ENCODE results near the gene ENKD1. TPM values are rescaled to one million over a fixed set of nuclear protein-coding genes. Genes with fewer than 3 reads are reported as not detected.

ENKD1 gene
- total and polyA plus RNA-seq, 2 of the 13 experiments (the other 11 are each of a cell fraction or from before 2014, with no cell fraction given): 10.8 to 20.8 TPM

DNA sequence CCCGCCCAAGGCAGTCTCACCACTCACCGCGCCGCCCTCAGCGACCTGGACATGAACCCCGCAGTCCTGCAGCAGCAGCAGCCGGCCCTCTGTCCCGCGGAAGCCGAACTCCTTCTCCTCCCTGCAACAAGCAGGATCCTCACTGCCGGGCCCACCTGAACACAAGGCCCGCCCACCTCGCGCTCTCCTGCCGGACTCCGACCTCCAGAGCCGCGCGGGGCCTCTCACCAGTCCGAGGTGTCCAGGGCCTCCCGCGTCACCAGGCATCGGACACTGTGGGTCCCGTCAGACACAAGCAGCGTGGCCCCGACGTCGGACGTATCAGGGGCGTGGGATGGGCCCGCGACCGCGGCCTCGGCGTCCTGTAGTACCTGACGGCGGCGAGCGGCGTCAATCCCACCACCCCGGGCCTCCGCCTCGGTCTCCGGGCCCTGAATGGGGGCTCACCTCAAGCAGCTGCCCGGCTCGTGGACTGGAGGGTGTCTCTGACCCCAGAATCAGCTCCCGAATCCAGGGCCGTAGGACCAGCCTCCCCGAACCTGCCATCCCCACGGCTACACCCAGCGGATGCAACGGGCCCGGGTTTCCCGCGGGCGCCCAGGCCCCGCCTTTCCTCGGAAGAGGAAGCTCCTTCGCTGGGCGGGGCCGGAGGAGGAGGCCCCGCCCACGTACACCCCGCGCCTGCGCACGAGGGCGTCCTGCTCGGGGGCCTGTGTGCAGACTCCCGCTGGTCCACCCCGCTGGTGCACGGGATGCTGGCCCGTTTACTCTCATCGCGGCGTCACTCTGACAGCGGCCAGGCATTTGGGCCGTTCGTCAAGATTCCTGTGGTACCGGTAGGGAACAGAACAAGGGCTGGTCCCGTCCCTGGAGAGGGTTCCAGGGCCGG is 6.6 kb downstream of the ENKD1 start, which contains the start of gene ACD (continued):
- TF ChIP-seq KDM5A (IDR thresholded peaks at IDR 0.05; ENCODE audit: borderline replicate concordance, low read length) (peak; percentile 78), PITX1 (CRISPR knock-in tag; IDR thresholded peaks at IDR 0.05) (peak; percentile 56), POGZ (CRISPR knock-in tag; IDR thresholded peaks at IDR 0.05) (peak; percentile 13; the same call in 1 of the 2 replicates), FOXO1 (CRISPR knock-in tag; IDR thresholded peaks at IDR 0.05) (peak; percentile 68; the same call in 1 of the 2 replicates), SALL2 (CRISPR knock-in tag; IDR thresholded peaks at IDR 0.05) (no peak; the same call in 1 of the 2 replicates), NR2F2 (IDR thresholded peaks at IDR 0.05; ENCODE audit: borderline replicate concordance, low read depth) (peak; percentile 35; the same call in 1 of the 2 replicates), ZBTB1 (CRISPR knock-in tag; IDR thresholded peaks at IDR 0.05; ENCODE audit: borderline replicate concordance) (0 out of 2 replicates have a peak, but pooled peaks have one; percentile 50), RBM39 (IDR thresholded peaks at IDR 0.05; ENCODE audit: low read depth, low read length, poor library complexity, severe bottlenecking) (peak; percentile 62), SIX4 (CRISPR knock-in tag; IDR thresholded peaks at IDR 0.05) (peak; percentile 32; the same call in 1 of the 2 replicates), ZNF234 (CRISPR knock-in tag; conservative IDR thresholded peaks at IDR 0.05) (no peak), ZNF747 (CRISPR knock-in tag; IDR thresholded peaks at IDR 0.05; ENCODE audit: borderline replicate concordance) (peak; percentile 51; the same call in 1 of the 2 replicates), SALL1 (CRISPR knock-in tag; IDR thresholded peaks at IDR 0.05) (peak; percentile 61), EEA1 (CRISPR knock-in tag; IDR thresholded peaks at IDR 0.05; ENCODE audit: borderline replicate concordance) (0 out of 2 replicates have a peak, but pooled peaks have one; percentile 88), NFIB (CRISPR knock-in tag; IDR thresholded peaks at IDR 0.05; ENCODE audit: borderline replicate concordance) (peak; percentile 79; the same call in 1 of the 2 replicates), MAFF (IDR thresholded peaks at IDR 0.05; ENCODE audit: low read depth, low read length) (no peak), YEATS4 (CRISPR knock-in tag; IDR thresholded peaks at IDR 0.05; ENCODE audit: borderline replicate concordance) (peak; percentile 69), GATA4 (IDR thresholded peaks at IDR 0.05; ENCODE audit: borderline replicate concordance, low read depth) (peak; percentile 64; the same call in 1 of the 2 replicates), ISL2 (CRISPR knock-in tag; IDR thresholded peaks at IDR 0.05) (peak; percentile 46; the same call in 1 of the 2 replicates), ZNF317 (CRISPR knock-in tag; IDR thresholded peaks at IDR 0.05) (peak; percentile 64; the same call in 1 of the 2 replicates), KMT2A (CRISPR knock-in tag; IDR thresholded peaks at IDR 0.05) (peak; percentile 80; the same call in 1 of the 2 replicates), SMARCE1 (IDR thresholded peaks at IDR 0.05; ENCODE audit: borderline replicate concordance) (no peak), ZNF569 (CRISPR knock-in tag; IDR thresholded peaks at IDR 0.05; ENCODE audit: borderline replicate concordance) (peak; percentile 88; the same call in 1 of the 2 replicates)
- TF ChIP-seq, protein P1, sequence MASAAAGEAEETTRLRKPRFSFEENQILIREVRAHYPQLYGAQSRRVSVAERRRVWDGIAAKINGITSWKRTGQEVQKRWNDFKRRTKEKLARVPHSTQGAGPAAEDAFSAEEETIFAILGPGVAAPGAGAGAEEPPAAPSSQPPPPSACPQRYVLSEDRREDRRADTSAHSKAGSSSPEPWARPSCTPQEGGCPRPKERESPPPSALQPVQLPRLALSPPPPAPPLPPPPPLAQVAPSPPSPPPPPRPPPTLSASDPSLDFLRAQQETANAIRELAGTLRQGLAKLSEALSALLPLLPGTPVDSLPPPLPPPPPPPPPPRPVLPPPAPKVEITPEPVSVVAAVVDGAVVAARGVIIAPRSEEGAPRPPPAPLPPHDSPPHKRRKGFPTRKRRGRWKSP (CRISPR knock-in tag; IDR thresholded peaks at IDR 0.05): no peak; the same call in none of the 2 replicates
- TF ChIP-seq, protein P2, sequence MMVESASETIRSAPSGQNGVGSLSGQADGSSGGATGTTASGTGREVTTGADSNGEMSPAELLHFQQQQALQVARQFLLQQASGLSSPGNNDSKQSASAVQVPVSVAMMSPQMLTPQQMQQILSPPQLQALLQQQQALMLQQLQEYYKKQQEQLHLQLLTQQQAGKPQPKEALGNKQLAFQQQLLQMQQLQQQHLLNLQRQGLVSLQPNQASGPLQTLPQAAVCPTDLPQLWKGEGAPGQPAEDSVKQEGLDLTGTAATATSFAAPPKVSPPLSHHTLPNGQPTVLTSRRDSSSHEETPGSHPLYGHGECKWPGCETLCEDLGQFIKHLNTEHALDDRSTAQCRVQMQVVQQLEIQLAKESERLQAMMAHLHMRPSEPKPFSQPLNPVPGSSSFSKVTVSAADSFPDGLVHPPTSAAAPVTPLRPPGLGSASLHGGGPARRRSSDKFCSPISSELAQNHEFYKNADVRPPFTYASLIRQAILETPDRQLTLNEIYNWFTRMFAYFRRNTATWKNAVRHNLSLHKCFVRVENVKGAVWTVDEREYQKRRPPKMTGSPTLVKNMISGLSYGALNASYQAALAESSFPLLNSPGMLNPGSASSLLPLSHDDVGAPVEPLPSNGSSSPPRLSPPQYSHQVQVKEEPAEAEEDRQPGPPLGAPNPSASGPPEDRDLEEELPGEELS (CRISPR knock-in tag; IDR thresholded peaks at IDR 0.05): 0 out of 2 replicates have a peak, but pooled peaks have one; percentile 15
- TF ChIP-seq, protein P3, sequence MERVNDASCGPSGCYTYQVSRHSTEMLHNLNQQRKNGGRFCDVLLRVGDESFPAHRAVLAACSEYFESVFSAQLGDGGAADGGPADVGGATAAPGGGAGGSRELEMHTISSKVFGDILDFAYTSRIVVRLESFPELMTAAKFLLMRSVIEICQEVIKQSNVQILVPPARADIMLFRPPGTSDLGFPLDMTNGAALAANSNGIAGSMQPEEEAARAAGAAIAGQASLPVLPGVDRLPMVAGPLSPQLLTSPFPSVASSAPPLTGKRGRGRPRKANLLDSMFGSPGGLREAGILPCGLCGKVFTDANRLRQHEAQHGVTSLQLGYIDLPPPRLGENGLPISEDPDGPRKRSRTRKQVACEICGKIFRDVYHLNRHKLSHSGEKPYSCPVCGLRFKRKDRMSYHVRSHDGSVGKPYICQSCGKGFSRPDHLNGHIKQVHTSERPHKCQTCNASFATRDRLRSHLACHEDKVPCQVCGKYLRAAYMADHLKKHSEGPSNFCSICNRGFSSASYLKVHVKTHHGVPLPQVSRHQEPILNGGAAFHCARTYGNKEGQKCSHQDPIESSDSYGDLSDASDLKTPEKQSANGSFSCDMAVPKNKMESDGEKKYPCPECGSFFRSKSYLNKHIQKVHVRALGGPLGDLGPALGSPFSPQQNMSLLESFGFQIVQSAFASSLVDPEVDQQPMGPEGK (CRISPR knock-in tag; IDR thresholded peaks at IDR 0.05): no peak; the same call in 1 of the 2 replicates

Data from HepG2 (cell line).